Measurements from ENCODE around the gene TJAP1.

GRCh38 chr6:43511824-43512415, 34.5 kb downstream of the TJAP1 start:
- TF ChIP-seq CTCF (IDR thresholded peaks at IDR 0.05): no peak
- no peak for TF ChIP-seq POLR2A (IDR thresholded peaks at IDR 0.05)
